ENCODE results near the gene MLLT3.
A peak's percentile ranks its signal among the peaks of the same experiment; 100 is the strongest.
"Not testable (repeated sequence)": the region's sequence is repeated elsewhere in the genome, so short reads cannot be mapped to it uniquely, and the experiment has no call there.

The MLLT3 gene

DNA sequence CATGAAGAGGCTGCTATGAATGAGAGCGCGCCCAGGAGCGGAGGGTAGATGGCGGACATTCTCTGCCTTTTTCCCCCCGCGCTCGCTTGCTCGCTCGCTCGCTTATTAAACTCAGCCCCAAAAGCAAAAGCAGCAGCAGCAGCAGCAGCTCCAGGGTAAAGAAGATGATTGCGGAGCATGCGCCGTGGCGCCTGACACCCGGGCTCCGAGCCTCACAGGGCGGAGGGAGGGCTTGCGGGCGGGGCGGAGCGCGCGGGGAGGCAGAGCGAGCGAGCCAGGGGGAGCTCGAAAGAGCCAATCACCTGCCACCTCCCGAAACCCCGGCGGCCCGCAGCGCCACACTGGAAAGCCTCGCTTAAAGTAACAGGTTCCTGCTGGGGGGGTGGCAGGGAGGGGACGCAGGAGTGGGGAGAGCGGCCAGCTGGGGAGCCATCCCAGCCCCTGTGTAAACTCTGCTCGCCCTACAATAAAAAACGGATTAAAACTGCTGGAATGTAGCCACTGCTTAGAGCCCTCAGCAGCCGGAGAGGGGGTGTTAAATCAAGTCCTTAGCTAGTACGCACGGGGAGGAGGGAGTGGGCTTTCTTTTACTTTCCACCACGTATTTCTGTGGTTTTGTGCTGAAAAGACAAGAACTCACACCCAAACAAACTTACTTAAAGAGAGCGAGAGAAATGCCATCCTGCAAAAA lies at the start of gene MLLT3:
MLLT3 (minus strand) TSS at position 170 of the 691 bp plus-strand sequence.
- DNase-seq (ENCODE audit: low read depth): peak; percentile 87

DNA sequence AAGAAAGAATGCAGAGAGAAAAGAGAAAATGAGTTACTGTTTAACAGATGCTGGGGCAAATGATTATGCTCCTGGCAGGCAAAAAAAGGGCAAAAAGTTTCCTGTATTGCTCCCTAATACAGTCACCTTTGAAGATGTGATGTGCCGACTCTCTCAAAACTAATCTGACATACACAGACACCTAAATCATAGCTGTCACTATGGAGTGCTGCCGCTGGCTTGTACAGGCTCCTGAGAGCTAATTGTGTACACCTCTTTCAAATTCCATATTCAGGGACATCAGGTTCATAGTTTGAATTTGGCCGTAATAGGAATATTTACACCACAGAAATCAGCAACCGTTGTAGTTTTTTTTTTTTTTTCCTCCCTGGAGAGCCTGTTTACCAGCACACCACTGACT lies 49.3 kb upstream of the MLLT3 start:
- DNase-seq (ENCODE audit: low read depth): no peak

DNA sequence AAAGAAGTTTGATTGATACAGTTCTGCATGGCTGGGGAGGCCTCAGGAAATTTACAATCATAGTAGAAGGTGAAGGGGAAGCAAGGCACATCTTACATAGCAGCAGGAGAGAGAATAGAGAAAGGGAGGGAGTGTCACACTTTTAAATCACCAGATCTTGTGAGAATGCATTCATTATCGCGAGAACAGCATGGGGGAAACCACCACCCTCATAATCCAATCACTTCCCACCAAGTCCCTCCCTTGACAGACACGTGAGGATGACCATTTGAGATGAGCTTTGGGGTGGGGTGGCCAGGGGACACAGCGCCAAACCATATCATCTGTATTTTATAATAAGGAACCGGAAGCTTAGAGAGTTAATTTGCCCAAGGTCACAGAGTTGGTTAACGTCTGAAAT lies 48.1 kb upstream of the MLLT3 start:
- DNase-seq (ENCODE audit: low read depth): no peak

DNA sequence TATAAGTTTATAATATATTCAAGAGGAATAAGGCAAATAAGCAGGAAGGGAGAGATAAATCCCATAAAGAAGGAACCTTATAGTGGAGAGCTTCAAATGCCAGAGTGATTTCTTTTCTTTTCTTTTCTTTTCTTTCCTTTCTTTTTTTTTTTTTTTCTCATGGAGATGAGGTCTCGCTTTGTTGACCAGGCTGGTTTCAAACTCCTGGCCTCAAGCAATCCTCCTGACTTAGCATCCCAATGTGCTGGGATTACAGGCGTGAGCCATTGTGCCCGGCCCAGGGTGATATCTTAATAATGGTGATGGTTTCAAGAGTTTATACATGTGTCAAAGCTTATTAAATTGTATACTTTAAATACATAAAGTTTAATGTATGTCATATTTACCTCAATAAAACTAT lies 42.2 kb upstream of the MLLT3 start:
- no peak for DNase-seq (ENCODE audit: low read depth)

DNA sequence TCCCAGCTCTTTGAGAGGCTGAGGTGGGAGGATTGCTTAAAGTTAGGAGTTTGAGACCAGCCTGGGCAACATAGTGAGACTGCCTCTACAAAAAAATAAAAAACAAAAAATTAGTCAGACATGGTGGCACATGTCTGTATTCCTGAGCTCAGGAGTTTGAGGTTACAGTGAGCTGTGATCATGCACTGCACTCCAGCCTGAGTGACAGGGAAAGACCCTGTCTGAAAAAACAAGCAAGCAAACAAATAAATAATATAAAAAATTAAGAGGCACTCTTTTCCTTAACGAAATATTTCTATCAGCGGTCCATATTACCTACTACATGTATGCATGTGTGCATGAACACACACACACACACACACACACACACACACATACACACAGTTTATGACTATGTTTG lies 40.8 kb upstream of the MLLT3 start:
- no peak for DNase-seq (ENCODE audit: low read depth)

DNA sequence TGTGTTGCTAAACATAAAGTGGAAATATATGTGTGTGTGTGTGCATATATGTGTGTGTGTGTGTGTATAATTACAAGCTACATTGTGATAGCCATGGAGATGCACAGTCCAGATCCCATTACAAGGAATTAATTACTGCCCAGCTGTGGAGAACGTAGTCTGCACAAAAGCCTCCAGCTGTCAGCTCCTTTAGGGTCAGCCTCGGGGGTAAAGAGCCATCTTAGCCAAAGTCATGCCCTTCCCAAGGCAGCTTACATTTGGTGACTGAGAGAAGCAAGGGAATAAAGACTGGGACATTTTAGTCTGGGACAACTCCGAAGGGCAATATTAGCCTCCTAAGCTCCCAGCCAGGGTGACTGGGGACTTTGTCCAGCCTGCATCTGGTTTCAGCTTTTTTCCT lies 39.9 kb upstream of the MLLT3 start:
- no peak for DNase-seq (ENCODE audit: low read depth)

DNA sequence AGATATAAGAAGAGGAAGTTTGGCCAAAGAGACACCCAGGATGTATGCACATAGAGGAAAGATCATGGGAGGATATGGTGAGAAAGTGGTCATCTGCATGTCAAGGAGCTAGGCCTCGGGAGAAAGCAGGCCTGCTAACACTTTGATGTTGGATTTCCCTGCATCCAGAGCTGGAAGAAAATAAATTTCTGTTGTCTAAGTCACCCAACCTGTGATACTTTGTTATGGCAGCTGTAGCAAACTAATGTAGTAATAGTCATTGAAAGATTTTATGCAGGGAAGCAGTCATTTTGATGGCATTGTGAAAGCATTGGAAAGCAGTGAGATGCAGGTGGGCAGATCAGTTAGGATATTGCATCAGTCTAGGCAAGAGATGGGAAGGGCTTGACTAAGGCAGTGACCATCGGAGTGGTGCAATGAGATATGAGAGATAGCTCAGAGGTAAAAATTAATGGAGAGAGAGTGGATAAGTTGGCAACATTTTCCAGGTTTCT lies 37.2 kb upstream of the MLLT3 start:
- no peak for DNase-seq (ENCODE audit: low read depth)

DNA sequence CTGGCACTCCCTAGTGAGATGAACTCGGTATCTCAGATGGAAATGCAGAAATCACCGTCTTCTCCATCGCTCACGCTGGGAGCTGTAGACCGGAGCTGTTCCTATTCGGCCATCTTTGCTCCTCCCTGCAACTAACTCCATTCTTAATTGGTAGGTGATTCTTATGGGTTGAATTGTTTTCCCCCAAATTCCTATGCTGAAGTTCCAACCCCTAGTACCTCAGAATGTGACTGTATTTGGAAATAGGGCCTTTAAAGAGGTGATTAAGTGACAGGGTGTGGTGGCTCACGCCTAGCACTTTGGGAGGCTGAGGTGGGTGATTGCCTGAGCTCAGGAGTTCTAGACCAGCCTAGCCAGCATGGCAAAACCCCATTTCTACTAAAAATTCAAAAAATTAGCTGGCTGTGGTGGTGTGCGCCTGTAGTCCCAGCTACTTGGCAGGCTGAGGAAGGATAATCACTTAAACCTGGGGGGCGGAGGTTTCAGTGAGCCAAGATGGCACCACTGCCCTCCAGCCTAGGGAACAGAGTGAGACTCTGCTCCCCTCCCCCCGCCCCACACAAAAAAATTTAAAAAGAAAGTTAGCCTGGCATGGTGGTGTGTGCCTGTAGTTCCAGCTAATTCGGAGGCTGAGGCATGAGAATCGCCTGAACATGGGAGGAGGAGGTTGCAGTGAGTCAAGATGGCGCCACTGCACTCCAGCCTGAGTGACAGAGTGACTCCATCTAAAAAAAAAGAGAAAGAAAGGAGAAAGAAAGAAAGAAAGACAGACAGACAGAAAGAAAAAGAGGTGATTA lies 36.6 kb upstream of the MLLT3 start:
- DNase-seq (ENCODE audit: low read depth): no peak

DNA sequence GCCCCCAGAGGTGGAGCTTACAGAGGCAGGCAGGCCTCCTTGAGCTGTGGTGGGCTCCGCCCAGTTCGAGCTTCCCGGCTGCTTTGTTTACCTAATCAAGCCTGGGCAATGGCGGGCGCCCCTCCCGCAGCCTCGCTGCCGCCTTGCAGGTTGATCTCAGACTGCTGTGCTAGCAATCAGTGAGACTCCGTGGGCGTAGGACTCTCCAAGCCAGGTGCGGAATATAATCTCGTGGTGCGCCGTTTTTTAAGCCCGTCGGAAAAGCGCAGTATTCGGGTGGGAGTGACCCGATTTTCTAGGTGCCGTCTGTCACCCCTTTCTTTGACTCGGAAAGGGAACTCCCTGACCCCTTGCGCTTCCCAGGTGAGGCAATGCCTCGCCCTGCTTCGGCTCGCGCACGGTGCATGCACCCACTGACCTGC lies 36.0 kb upstream of the MLLT3 start:
- not testable (repeated sequence) for DNase-seq (ENCODE audit: low read depth)

DNA sequence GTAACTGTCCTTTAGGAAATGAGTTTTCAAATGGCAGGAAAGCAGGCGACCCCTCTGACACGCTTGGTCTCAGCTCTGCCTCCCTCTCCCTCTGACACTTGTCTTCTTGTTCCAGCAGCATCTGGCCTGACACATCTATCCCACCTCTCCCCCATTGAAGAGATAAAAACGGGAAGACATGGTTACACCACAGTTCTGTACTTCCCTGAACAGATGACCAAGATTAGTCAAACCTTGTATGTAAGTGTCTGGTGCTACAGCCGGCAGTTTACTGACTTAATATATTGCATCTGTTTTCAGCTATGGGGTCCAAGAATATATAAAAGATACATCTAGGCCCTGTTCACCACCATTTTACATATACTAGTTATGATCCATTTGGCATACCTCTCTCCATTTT lies 29.6 kb upstream of the MLLT3 start:
- no peak for DNase-seq (ENCODE audit: low read depth)

DNA sequence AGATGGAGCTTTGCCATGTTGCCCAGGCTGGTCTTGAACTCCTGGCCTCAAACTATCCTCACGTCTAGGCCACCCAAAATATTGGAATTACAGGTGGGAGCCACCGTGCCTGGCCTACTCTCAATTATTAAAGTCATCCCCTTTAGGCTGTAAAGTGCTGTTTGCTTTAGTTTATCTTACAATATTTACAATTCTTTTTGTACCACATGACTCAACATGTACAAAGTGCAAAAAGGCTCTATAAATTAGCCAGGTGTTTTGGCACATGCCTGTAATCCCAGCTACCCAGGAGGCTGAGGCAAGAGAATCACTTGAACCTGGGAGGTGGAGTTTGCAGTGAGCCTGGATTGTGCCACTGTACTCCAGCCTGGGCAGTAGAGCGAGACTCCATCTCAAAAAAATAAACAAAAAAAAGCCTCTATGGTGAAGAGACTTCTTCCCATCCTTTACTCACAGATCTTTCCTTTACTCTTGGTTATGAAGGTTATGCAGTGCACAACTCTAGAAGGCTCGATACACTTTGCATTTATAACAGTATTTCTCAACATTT lies 28.5 kb upstream of the MLLT3 start:
- DNase-seq (ENCODE audit: low read depth): no peak

DNA sequence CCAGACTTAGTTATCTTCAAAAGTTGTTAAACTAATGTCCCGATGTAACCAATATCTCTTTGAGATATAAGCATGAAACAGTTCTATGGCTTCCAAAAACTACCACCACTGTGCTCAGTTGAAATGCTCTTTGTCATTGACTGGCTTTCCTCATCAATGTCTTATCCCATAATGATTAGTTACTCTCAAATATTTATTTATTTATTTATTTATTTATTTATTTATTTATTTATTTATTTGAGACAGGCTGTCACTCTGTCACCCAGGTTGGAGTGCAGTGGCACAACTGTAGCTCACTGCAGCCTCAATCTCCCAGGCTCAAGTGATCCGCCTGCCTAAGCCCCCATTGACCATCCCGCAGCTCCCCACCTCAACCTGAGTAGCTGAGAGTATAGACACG lies 28.0 kb upstream of the MLLT3 start:
- no peak for DNase-seq (ENCODE audit: low read depth)

DNA sequence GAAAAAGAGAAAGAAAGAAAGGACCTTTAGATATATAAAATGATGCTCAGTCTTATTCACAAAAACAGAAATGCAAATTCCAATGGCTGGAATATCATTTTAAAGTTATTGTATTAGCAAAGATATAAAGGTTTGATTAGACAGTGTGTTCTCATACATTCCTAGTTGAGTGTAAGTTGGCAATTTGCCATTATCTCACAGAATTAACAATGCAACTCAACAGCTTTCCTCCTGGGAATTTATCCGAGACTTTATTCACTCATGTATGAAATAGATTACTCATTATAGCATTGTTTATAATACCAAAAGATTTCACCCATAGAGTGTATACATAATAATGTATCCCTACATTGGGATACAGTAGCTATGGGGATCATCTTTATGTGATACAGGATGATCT lies 27.1 kb upstream of the MLLT3 start:
- no peak for DNase-seq (ENCODE audit: low read depth)

DNA sequence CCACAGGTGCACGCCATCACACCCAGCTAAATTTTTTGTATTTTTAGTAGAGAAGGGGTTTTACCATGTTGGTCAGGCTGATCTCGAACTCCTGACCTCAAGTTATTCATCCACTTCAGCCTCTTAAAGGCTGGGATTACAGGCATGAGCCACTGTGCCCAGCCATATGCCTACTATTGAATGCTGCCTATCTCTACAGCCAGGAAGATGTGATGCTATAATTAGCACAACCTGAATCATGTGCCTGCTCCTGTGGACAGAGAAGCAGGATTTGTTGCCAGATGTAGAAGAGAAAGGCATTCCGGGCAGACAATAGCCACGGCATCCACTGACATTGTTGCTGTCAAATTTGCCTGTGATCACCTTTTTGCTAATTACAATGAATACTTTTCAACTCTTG lies 24.4 kb upstream of the MLLT3 start:
- no peak for DNase-seq (ENCODE audit: low read depth)

DNA sequence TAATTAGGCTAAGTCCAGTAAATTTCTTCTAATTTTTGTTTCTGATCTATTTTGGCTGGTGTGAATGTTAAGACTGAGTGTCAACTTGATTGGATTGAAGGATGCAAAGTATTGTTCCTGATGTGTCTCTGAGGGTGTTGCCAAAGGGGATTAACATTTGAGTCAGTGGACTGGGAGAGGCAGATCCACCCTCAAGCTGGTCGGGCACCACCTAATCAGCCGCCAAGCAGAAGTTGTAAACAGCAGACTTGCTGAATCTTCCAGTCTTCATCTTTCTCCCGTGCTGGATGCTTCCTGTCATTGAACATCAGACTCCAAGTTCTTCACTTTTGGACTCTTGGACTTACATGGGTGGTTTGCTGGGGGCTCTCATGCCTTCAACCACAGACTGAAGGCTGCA lies 21.4 kb upstream of the MLLT3 start:
- DNase-seq (ENCODE audit: low read depth): no peak

DNA sequence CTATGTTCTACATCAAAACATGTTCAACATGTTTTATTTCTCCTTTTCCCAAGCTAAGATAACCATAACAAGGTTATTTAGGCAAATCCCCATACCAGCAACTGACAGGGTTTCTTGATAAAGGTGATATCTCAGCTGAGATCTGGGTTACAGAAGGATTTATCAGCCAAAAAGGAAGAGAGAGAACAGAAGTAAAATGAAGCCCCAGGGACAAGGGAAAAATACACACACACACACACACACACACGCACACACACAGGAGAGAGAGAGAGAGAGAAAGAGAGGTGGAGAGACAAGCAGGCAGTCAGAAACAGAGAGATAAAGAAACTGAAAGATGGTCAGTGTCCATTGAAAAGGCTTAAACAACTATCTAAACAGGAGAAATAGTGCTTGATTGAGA lies 19.7 kb upstream of the MLLT3 start:
- DNase-seq (ENCODE audit: low read depth): no peak

DNA sequence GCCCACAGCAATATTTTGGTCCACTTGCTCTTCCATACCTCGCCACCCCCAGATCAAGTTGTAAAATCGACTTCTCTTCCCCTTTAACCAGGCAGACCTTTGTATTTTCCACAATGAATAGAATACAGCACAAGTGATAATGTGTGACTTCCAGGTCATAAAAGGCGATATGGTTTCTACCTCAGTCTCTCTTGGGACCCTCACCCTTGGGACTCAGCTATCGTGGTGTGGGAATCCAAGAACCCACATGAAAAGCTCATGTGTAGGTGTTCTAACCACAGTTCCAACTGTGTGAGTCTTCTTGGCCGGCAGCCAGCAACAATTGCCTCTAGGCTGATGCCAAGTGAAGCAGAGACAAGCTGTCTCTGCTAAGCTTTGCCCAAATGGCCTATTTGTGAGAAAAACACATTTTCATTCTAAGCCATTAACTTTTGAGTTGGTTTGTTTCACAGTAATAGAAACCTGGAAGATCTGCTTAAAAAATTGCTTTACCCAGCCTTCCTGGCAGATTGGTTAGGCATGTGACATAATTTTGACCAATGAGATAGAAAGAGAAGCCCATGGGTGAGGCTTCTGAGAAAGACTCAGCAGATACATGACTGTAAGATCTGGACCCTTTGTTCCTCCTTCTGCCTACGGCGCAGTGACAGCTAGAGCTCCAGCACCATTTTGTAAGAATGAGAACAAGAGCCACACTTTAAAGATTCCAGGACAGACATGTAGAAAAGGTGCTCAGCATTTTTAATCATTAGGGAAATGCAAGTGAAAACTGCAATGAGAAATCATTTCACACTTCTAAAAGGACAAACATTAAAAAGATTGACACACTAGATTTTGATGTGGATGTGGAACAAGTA lies 18.3 kb upstream of the MLLT3 start:
- DNase-seq (ENCODE audit: low read depth): peak; percentile 56

DNA sequence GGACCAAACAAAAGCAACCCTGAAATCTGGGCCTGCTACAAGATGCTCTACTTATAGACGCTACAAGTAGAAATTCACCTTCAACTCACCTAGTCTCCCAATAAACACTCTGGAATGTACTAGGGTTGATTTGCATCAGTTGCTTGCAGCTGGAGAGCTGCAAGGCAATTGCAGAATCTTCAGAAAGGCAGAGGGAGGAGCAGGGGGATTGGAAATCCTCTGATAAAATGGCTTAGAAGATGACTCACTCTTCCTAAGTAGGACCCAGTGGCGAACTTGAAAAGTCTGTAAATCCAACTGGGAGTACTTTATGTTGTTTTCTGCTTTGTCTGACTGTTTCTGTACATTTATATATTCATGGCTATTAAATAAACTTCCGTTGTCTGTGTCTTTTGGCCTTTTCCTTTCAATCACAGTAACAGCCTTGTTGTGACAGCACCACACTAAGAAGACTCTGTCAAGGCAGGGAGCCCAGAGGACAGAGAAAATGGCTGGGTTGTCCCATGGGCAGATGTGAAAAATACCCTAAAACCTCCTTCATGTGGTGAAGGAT lies 14.7 kb upstream of the MLLT3 start:
- DNase-seq (ENCODE audit: low read depth): no peak

DNA sequence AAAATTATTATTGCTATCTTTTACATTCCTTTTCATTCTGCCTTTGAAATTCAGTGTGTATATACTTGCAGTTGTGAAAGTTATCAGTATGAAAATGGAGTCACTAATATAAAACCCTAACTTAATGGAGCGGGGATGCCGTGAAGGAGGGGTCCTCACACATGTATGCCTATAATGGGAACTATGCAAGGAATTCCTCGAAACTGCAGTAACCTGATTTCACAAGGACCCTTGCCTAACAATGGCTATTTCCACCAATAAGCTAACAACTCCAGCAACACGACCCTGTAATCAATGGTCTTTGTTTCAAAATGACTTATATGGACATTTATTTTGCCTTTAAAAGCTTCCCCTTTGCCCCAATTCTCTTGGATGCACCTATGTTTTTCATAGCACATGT lies 12.6 kb upstream of the MLLT3 start:
- no peak for DNase-seq (ENCODE audit: low read depth)

DNA sequence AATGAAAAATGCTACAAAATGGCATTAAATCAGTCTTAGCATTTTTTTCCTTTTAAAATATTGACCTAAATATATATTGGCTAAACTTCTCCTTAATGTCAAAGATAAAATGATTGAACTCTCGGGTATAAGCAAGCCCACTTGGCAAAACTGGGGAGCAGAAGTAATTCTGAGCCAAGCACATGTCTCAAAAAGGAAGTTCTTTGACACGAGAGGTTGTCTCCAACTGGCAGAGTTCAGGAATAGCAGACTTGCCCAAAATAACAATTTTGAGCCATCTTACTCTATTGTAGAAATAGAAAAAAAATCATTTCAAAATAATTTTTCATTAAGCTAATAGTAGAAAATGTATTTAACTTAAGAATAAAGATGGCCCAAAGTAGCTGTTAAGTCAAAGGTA lies 10.4 kb upstream of the MLLT3 start:
- DNase-seq (ENCODE audit: low read depth): no peak

DNA sequence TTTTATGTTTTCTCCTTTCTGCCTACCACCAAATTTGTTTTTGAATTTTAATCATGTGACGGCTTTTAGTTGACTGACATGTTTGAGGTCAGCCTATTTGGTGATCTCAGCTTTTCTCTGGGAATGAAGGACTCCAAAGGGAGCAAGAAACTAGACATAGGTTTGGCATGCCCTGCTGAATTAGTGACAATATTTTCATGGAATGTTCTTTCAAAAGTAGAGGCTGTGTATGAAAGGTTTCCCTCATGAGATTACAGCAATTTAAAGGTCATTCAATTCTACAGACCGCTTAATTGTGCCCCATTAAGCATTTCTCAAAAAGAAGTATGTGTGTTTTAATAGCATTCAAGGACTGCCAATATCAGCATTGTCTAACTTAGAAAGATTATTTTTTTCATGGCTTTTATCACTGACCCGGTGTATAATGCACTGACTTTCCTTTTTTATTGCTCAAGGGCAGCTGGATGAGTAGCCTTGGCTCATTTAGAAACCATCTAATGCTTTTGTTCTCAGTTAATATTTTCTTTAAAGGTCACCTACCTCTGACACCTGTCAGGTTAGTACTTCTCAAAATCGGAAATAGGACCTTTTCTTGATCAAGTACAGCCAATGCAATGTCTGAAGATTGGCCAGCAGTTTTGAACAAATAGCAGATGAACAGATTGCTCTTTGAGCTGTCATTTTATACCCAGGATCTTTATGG lies 8.1 kb upstream of the MLLT3 start:
- DNase-seq (ENCODE audit: low read depth): no peak

DNA sequence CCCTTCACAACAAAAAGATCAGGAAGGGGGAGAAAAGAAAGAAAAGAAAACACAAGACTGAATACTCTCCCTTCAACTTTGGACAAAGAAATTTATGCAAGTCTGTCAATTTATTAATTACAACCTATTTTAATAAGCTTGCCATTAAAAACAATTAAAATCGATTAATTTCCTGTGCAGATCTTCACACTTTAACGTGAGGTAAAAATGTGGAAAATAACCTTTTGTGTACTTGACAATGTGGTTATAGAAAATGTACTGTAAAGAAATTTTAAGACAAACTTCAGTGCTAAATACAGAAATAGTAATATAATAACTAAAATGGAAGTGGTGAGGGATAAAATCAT lies 2.7 kb upstream of the MLLT3 start:
- DNase-seq (ENCODE audit: low read depth): no peak
